ENCODE data around the gene AGBL1.

The AGBL1 gene

GRCh38 chr15:86829245-86829644 is 749.6 kb downstream of the AGBL1 start:
- H3K36me3 ChIP-seq (ENCODE audit: insufficient read depth, low read length), result no peaks in the 10 kb centered on the region
- no peaks in the 10 kb centered on the region for H3K9me3 ChIP-seq (ENCODE audit: insufficient read depth, low read length, severe bottlenecking)

GRCh38 chr15:86830304-86830703 is 750.6 kb downstream of the AGBL1 start:
- Histone ChIP-seq H3K4me3 (ENCODE audit: low read depth in 1 of 2, low read length in 2 of 2) (no peak overlapping the region), H3K79me2 (ENCODE audit: insufficient read depth, low read length) (no peaks in the 10 kb centered on the region), H3K36me3 (ENCODE audit: insufficient read depth, low read length) (no peaks in the 10 kb centered on the region), H3K9me3 (ENCODE audit: insufficient read depth, low read length, severe bottlenecking) (no peaks in the 10 kb centered on the region), H3K4me2 (ENCODE audit: insufficient read depth, low read length) (no peak overlapping the region), H3K4me1 (ENCODE audit: insufficient read depth, low read length) (no peaks in the 10 kb centered on the region), H4K20me1 (ENCODE audit: insufficient read depth, low read length) (no peaks in the 10 kb centered on the region), H3K9ac (ENCODE audit: low read depth, low read length) (no peak overlapping the region), H3K27me3 (ENCODE audit: insufficient read depth, low read length, poor library complexity) (no peaks in the 10 kb centered on the region), H2AFZ (ENCODE audit: low read depth, low read length) (no peak overlapping the region), H3K27ac (ENCODE audit: low read length) (no peak overlapping the region)
- DNase-seq (no peak), ATAC-seq (ENCODE audit: insufficient read depth, low read depth) (no peak)
- TF ChIP-seq EZH2 (IDR thresholded peaks at IDR 0.05; ENCODE audit: borderline replicate concordance, low read depth, low read length, severe bottlenecking) (no peak), CTCF (IDR thresholded peaks at IDR 0.05; ENCODE audit: borderline replicate concordance, extremely low read depth, low read length, poor library complexity, severe bottlenecking) (no peak)

More at GRCh38 chr15:86829245-86829644, 749.6 kb downstream of the AGBL1 start:
- no peaks in the 10 kb centered on the region for H3K27me3 ChIP-seq (ENCODE audit: insufficient read depth, low read length, poor library complexity)
- H4K20me1 ChIP-seq (ENCODE audit: insufficient read depth, low read length), result no peaks in the 10 kb centered on the region
- no peaks in the 10 kb centered on the region for H3K79me2 ChIP-seq (ENCODE audit: insufficient read depth, low read length)
- no peaks in the 10 kb centered on the region for H3K4me1 ChIP-seq (ENCODE audit: insufficient read depth, low read length)
- ATAC-seq (ENCODE audit: insufficient read depth, low read depth) (no peak), DNase-seq (no peak)
- no peak overlapping the region for H3K4me3 ChIP-seq (ENCODE audit: low read depth in 1 of 2, low read length in 2 of 2)
- H2AFZ ChIP-seq (ENCODE audit: low read depth, low read length), result no peak overlapping the region
- TF ChIP-seq EZH2 (IDR thresholded peaks at IDR 0.05; ENCODE audit: borderline replicate concordance, low read depth, low read length, severe bottlenecking) (no peak), CTCF (IDR thresholded peaks at IDR 0.05; ENCODE audit: borderline replicate concordance, extremely low read depth, low read length, poor library complexity, severe bottlenecking) (no peak)
- H3K9ac ChIP-seq (ENCODE audit: low read depth, low read length), result no peak overlapping the region
- no peak overlapping the region for H3K27ac ChIP-seq (ENCODE audit: low read length)
- H3K4me2 ChIP-seq (ENCODE audit: insufficient read depth, low read length), result no peak overlapping the region

DNA sequence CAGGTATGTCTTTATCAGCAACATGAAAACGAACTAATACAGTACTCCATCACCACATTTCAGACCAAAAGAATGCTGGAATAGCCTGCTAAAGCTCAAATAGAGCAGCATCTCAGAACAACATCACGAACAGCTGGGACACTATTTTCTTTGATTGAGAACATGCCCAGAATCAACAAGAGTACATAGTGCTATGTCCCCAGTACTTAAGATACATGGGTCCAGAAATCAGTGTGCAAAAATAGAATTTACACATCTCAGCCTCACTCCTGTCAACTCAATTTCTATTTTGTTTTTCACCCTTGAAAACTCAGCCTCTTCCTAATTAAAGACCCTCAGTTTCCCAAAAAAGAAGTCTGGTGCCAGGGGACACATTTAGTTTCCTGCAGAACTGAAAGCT is 753.9 kb downstream of the AGBL1 start:
- H3K9ac ChIP-seq (ENCODE audit: low read depth, low read length), result no peak overlapping the region
- no peaks in the 10 kb centered on the region for H3K36me3 ChIP-seq (ENCODE audit: insufficient read depth, low read length)
- ATAC-seq (ENCODE audit: insufficient read depth, low read depth) (no peak), DNase-seq (no peak)
- no peak overlapping the region for H3K4me3 ChIP-seq (ENCODE audit: low read depth in 1 of 2, low read length in 2 of 2)
- no peaks in the 10 kb centered on the region for H3K27me3 ChIP-seq (ENCODE audit: insufficient read depth, low read length, poor library complexity)
- H4K20me1 ChIP-seq (ENCODE audit: insufficient read depth, low read length), result no peaks in the 10 kb centered on the region
- H3K9me3 ChIP-seq (ENCODE audit: insufficient read depth, low read length, severe bottlenecking), result no peaks in the 10 kb centered on the region
- H3K4me1 ChIP-seq (ENCODE audit: insufficient read depth, low read length), result no peaks in the 10 kb centered on the region
- H2AFZ ChIP-seq (ENCODE audit: low read depth, low read length), result no peak overlapping the region
- H3K79me2 ChIP-seq (ENCODE audit: insufficient read depth, low read length), result no peaks in the 10 kb centered on the region
- no peak for TF ChIP-seq CTCF (IDR thresholded peaks at IDR 0.05; ENCODE audit: borderline replicate concordance, extremely low read depth, low read length, poor library complexity, severe bottlenecking)
- no peak for TF ChIP-seq EZH2 (IDR thresholded peaks at IDR 0.05; ENCODE audit: borderline replicate concordance, low read depth, low read length, severe bottlenecking)
- H3K27ac ChIP-seq (ENCODE audit: low read length), result no peak overlapping the region
- H3K4me2 ChIP-seq (ENCODE audit: insufficient read depth, low read length), result no peak overlapping the region

Measured in DND-41 (cell line).